Stimulated activated CD4-positive, alpha-beta T cell treated with anti-CD3 and anti-CD28 coated beads, Interleukin-1b, Interleukin-23, amount 100 ng/mL, for 4 hours (primary cell): Measurements from ENCODE around the gene BMP7.
"Not testable (repeated sequence)": the region's sequence is repeated elsewhere in the genome, so short reads cannot be mapped to it uniquely, and the experiment has no call there.

Experiments used
- DNase-seq, 2 donors: peaks; one replicate each; pipeline ENCODE4 v3.0.0-alpha.2; 2020; ENCODE audit warnings: low read depth in 2 of 2

Gene BMP7

DNA sequence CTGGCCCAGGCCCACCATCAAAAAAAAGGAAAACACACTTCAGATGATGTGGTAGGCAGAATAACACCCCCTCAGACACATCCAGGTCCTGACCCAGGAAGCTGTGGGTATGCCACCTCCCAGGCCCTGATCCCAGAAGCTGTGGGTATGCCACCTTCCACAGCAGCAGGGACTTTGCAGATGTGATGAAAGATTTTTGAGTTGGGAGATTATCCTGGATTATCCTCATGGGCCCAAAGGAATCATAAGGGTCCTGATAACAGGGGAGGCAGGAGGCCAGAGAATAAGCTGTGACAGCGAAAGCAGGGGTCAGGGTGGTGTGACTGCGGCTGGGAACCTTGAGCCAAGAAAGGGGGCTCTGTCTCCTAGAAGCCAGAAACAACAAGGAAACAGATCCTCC lies 55.0 kb downstream of the BMP7 start:
- no peak for DNase-seq

DNA sequence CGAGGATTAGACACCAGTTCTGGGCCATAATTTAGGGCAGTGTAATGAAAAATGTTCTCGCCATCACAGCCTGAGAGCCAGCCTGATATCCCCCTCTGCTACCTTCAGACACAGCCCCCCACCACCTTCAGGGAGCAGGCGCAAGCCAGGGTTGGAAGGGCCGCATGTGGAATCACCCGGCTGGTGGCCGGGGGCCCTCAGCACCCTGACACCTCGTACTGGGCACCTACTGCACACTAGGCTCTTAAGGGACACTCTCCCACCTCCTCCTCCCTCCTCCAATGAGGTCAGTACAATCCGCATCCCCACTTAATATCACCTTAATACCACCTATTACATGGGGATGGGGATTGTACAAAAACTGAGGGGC lies 55.5 kb downstream of the BMP7 start:
- no peak for DNase-seq

DNA sequence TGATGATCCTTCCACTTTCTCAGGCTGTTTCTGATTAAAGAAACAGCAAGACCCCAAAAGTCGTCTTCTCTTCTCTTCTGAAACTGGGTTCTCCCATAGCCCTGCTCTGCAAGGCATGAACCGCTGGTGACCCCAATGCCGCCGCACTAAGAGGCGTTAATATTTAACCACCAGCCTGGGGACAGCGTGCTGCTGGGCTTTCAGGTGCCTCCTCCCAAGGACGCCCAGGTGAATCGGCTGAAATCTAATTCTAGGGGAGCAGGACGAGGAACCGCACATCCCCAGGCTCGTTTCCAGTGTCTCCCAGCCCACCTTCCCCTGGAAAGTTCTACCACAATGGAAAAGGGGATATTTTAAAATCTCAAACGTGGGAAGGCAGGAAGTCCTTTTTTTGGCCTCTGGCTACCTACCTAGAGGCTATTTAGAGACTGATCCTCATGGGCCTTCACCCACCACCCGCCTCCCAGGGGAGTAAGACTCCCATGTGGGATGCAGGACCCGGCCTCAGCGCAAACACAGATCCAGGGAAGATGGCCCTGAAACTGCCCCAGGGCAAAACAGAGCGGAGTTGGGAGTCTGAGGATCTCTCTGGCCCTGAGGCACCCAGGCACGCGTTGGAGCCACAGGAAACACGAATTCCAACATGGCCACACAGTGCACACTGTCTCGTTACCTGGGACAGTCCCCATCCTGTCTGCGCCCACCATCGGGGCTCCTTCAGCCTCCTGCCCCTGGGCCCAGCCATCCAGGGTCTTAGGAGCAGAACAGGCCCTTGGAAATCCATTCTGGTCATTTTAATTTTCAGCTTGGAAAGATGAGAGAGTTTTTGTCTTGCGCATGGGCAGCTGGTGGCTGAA lies 56.2 kb downstream of the BMP7 start:
- DNase-seq = no peak

DNA sequence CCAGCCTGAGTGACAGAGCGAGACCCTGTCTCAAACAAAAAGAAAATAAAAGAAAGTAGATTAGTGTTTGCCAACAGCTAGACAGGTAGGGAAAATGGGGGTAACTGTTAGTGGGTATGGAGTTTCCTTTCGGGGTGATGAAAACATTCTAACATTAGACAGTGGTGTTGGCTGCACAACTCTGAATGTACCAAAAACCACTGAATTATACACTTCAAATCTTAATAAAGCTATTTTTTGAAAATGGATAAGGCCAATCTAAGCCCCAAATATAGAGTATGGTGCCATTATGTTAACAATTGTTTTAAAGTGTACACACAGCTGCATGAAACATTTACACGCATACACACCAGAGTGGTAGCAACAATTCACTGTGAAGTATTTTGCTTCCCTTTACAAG lies 57.0 kb downstream of the BMP7 start:
- DNase-seq = no peak

DNA sequence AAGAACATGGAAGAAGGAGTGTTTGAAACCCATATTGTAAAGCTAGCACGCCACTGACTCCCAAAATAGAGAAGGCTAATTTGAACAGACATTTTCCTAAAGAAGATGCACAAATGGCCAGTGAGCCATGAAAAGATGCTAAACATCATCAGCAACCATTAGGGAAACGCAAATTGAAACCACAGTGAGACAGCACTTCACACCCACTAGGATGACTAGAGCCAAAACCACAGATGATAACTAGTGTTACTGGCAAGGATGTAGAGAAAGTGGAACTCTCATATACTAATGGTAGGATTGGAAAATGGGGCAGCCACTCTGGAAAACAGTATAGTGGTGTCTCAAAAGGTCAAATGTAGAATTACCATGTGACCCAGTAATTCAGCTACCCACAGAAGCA lies 58.2 kb downstream of the BMP7 start:
- DNase-seq = no peak

DNA sequence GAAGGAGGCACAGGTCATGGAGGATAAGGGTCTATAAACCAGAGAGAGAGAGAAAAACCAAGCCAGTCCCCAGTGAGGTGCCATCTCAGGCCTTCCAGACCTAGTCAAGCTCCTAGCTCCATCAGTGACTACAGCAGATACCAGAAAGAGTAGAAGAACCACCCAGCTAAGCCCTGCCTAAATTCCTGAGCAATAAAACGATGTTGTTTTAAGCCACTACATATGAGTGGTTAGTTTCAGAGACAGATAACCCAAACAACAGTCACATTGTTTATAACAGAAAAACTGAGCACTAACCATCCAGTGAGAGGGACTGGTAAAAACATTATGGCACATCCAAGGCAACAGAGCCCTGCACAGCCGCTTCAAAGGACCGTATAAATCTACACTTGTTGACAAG lies 59.2 kb downstream of the BMP7 start:
- no peak for DNase-seq

DNA sequence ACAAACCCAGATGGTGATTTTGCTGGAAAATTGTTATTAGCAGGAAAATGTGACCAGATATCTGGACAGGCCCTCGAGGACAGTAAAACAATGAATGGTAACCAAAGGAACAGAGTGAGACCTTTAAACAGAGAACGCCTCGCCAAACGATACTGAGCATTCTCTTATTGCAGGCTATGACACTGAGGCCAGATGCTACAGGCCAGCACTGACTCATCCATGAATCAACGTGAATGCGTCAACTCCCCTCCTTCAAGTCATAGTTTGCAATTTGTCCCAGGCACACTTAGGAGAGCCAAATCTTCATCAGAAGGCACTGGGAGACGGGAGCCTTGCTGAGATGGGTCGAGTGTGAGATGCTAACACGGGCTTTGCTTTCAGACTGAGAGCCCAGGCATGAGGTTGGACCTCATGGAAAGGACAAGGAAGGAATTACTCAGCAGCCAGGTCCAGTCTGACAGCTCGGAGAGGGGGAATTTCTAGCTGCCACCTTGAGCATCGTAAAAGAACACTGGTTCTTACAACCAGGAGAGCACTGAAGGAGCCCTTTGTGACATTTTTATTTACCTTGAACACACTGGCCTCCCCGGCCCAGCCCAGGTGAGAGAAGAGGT lies 60.7 kb downstream of the BMP7 start:
- no peak for DNase-seq

DNA sequence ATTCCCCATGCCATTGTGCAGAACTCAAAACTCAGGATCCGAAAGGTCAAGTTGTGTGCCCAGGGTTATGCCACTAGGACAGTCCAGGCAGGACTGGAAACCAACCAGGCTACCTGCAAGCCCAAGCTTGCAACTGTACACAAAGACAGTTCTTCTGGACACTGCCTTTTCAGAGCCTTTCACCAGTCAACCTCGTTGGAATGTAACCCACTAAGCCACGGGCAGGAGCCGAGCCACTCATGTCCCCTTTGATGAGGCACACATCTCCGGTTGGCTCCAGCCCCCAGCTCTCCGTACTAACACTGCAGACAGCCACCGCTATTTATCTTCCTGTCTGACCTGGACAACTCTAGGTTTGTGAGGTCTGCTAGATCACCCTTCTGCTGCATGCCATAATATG lies 62.5 kb downstream of the BMP7 start:
- no peak for DNase-seq

DNA sequence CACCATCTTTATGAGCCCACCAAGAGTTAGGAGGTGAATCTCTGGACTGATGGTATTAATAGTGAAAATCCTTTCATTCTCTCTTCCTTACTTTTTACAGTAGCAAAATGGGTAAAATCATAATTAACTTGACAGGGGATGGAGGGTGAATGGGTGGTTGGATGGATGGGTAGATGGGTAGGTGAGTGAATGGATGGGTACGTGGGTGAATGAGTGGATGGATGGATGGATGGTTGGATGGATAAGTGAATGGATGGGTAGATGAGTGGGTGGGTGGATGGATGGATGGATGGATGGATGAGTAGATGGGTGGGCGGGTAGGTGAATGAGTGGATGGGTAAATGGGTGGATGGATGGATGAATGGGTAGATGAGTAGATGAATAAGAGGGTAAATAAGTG lies 63.2 kb downstream of the BMP7 start:
- no peak for DNase-seq

DNA sequence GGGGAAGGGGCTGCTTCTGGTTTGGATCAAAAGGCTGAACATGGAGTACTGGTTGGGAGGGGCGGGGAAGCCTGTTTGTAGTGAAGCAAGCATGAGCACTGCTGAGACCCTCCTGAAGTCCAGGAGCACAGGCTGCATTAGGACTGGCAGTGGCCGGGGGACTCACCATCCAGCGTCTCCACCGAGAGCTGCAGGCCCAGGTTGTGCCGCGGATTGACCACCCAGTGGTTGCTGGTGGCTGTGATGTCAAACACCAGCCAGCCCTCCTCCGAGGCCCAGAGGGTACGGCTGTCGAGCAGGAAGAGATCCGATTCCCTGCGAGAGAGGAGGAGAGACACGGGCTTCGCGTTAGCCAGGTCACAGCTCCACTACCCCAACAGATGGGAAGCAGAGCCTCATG lies 64.1 kb downstream of the BMP7 start:
- no peak for DNase-seq

DNA sequence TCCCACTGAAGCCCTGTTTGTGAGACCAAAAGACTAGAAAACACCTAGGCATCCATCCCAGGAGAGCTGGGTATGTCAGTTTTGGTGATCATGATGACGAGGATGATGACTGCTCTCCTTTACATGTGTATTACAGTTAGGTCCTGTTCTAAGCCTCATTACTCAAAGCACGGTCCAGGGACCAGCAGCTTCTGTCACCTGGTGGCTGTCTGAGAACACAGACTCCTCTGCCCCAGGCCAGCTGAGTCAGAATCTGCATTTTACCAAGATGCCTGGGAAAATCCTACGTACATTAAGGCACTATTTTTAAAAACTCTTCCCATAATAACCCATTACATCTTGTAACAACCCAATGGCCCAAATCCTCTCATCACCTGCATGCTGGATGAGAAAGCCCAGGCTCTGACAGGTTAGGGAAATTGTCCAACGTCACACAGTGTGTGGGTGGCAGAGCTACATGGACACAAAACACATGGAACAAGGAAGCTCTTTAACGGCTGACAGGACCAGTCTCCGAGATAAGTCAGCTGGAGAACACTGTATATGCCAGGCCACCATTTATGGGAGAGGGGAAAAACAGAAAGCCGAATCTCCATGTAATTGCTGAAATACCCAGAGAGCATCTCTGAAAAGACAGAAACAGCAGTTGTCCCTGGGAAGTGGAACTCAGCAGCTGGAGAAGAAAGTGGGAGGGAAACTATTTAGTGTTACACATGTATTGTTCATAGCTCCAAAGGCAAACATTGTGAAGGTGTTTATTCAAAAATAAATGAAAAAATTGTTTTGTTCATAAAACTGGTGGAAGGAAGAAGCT lies 65.4 kb downstream of the BMP7 start:
- DNase-seq = no peak

DNA sequence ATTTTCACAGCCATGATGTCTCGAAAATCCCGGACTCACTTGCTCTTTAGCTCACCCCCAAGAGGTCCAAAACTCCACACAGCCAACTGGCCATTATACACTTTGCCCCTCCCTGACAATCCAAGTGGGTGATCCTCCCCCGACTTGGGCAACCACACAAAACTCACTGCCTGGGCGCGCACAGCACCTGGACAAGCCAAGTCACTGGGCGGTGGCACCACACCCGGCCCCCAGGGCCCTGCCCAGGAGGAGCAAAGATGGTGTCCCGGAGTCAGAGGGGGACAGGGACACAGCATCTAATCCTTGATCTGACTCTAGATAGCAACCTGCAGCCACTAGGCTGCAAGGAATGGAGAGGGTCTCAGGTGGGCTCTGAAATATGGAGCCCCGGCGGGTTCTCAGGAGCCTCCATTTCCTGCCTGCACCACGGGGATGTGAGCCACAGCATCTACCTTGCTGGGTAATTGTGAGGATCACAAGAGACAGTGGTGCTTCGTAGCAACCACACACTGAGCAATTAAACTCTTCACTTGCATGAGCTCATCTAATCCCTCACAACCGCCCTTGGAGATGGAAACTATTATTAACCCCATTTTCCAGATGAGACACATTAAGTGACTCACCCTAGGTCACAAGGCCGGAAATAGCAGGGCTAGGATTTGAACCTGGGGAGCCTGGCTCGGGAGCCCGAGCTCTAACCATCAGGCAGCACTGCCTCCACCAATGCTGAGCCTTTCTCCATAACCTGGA lies 66.6 kb downstream of the BMP7 start:
- DNase-seq = no peak

DNA sequence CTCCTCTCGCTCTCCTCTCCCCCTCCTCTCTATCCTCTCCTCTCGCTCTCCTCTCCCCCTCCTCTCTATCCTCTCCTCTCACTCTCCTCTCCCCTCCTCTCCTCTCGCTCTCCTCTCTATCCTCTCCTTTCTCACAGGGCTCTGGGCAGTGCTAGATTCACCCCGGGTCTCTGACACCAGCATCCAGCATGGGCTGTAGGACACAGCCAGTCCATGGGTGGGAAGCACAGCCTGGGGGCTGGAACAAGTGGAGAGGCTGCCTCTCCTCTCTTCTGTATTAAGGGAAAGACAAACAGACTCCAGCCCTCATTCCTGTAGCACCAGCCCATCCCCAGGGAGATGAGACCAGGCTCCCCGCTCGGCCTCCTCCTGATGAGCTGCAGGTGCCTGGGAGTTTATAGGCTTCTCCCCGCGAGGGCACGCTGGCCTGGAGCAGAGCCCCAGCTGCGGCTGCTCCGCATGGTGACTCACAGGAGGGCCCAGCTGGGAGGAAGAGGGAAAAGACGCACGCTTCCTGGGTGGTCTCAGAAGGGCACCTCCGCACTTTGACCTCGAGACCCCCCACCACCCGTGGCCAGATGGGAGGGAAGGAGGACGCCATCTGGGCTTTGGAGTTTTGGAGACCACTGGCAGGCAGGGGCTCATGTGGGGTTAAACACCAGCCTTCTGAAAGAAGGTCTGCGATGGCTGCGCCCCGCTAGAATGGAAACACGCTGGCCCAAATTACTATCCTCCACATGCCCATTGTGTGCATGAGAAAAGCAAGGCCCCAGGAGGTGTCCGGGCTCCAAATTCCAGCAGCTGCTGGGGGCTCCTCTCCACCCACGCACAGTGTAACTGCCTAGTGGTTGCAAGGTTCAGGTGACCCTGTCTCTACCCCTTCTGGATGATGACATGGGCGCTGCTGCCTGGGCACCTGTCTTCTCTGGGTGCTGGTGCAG lies 68.0 kb downstream of the BMP7 start:
- no peak for DNase-seq

DNA sequence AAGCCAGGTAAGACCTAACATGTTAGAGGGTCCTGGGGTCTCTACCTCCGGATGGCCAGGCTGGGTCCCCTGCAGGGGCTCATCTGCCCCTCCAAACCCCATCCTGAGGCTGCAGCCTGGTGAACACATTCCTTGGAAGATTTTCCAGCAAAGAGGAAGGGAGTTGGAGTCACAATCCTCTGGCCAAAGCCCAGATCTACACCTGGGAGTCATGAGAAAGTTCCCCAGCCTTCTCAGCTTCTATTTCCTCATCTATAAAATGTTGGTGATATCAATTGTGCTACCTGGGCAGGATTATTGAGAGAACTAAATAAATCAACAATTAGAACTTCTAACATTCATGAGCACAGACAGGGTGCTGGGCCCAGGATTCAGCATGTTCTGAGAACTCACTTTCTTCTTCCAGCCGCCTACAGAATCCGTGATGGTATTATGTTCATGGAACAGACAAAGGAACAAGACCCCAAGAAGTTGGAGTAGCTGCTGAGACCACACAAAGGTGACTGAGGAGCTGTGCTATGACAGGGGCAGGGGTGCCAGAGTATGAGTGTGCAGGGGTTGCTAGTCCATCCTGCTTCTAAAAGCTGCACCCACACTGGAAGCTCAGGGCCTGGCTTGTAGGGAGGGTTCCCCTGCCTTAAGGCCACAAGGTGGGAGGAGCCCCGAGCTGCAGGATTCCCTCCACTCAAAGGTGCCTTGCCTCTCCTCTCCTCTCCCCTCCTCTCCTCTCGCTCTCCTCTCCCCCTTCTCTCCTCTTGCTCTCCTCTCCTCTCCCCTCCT lies 68.9 kb downstream of the BMP7 start:
- DNase-seq = no peak

DNA sequence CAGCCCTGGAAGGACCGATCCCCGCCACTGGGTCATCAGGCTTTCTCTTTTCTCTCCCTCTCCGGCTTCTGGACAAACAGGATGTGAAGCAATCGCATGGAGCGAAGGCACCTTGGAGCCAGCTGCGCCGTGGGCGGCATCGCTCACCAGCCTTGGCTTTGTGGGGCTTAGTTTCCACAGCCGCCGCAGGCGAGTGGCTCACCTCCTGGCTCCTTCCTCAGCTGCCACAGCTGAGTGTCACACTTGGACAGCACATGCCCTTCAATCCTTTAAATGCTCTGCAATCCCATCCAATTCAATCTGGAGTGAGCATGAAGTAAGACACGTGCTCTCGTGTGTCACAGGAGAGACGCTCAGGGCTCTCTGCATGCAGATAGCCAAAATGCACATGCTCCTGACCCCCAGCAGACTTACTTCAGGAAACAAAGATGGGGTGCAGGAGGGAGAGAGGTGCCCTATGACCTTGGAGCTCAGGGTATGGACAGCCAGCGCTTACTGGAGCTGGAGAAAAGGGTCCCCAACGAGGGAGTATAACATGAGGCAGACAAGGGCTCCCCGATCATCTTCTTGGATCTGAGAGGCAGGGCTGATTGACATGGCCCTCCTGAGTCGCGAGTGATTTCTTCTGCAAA lies 70.9 kb downstream of the BMP7 start:
- DNase-seq = no peak

DNA sequence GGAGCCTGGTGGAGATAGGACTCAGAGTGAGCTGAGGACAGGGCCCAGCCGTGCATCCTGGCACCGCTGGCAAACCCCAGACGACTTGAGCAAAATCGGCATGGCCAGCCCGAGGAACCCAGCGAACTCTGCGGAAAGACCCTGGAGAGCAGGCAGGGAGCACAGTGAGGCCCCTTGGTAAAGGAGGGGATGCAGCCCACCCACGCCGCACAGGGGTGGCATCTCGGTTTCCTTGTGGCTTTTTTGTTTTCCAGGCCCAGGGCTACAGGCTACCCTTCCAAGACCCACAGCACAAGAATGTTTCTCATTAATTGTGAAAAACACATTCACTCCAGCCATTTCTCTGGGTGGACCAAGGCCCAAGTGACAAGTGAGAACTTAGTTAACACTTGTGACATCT lies 71.4 kb downstream of the BMP7 start:
- no peak for DNase-seq

DNA sequence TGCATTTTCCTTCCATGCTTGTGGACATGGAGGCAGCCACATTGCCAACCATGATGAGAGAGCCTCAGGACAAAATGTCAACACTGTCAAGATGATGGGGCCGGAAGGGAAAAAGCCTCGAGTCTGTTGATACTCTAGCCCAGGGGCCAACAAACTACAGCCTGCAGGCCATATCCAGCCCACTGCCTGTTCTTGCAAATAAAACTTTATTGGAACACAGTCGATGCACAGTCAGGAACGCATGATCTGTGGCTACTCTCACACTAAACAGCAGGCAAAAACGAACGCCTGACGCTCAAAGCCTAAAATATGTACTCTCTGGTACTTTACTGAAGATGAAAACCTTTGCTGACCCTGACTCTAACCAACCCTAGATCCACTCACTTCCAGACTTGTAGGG lies 72.3 kb downstream of the BMP7 start:
- DNase-seq = no peak

DNA sequence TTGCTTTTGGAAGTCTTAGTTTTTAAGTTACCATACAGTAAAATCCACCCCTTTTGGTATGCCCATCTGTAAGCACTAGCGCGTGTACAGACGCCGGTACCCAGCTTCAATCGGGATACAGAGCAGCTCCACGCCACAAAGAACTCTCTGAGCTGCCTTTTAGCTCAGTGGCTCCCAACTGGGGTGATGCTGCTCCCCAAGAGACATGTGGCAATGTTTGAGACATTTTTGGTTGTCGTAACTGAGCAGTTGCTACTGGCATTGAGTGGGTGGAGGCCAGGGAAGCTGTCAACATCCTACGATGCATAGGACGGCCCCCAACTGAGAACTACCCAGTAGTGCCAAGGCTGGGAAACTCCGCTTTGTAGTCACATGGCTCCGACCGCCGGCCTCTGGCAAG lies 73.3 kb downstream of the BMP7 start:
- DNase-seq = no peak

DNA sequence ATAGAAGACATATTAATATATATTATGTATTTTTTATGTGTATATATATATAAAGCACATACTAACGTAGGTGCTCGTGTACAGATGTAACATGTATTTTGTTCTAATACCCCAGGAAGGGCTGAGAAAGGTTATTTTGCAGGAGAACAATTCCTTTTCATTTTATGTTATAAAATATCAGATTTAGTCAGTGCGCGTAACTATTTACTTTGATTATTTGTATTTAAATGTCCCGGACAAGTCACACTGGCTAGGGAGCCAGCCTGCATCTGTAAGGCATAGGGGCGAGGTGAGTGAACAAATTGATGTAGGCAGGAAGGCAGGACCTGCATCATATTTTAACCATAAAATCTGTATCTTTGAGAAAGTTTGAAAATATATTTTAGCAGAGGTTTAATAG lies 74.1 kb downstream of the BMP7 start:
- no peak for DNase-seq

DNA sequence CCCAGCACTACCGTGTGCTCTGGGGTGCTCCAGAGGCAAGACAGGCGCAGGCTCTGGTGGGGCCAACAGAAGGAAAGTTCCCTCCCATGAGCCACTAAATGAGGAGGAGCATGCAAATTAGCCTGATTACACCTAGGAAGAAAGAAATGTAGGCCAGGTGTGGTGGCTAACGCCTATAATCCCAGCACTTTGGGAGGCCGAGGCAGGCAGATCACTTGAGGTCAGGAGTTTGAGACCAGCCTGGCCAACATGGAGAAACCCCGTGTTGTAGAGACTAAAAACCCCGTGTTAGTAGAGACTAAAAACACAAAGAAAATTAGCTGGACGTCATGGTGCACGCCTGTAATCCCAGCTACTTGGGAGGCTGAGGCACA lies 75.2 kb downstream of the BMP7 start:
- not testable (repeated sequence) for DNase-seq
